Panc1 (cell line): ENCODE results near the gene BACH2. TPM values are rescaled to one million over a fixed set of nuclear protein-coding genes. Genes with fewer than 3 reads are reported as not detected.

Source experiments
- ATAC-seq: fragments of 200-7000 bp; cut with Tn5 transposase; 2 replicates; pipeline ENCODE4 v1.9.1; 2020; ENCODE audit warnings: mild to moderate bottlenecking, moderate library complexity
- BruUV-seq: library from RNA; stranded (reverse); fragments of 400-500 nt; replicated peaks from 2 replicates; lab custom pipeline; 2021; lab: Mats Ljungman, UMichigan
- CTCF ChIA-PET: fragments of 300-600 bp; sonication (Branson Sonifier 250); formaldehyde crosslinking; loops from one replicate; lab custom pipeline; 2022; ENCODE audit warnings: antibody characterized with exemption; lab: Charles Lee
- POLR2A ChIA-PET: fragments of 300-600 bp; sonication (Branson Sonifier 250); formaldehyde crosslinking; loops from one replicate; lab custom pipeline; 2022; ENCODE audit warnings: antibody characterized with exemption; lab: Charles Lee
- DNase-seq: peaks from one replicate; pipeline ENCODE4 v3.0.0-alpha.2; 2010; ENCODE audit warnings: low read depth, low spot score
- H3K27ac ChIP-seq: 2 replicates; pipeline ENCODE4 v1.5.1; 2011; ENCODE audit warnings: mild to moderate bottlenecking, low read length, inconsistent platforms
- H3K27me3 ChIP-seq: fragments of 200-500 bp; sonication (Bioruptor generic); 2 replicates; pipeline ENCODE4 v1.6.0; 2014; ENCODE audit warnings: low read length, inconsistent platforms; ENCODE audit not compliant: control insufficient read depth, insufficient read depth
- H3K36me3 ChIP-seq: fragments of 200-500 bp; sonication (Bioruptor generic); 2 replicates; pipeline ENCODE4 v1.5.1; 2014; ENCODE audit warnings: inconsistent platforms, mild to moderate bottlenecking, low read length, moderate library complexity; ENCODE audit not compliant: control insufficient read depth, insufficient read depth
- H3K4me1 ChIP-seq: 2 replicates; pipeline ENCODE4 v1.5.1; 2011; ENCODE audit warnings: inconsistent platforms, mild to moderate bottlenecking, low read length, moderate library complexity; ENCODE audit not compliant: control insufficient read depth, insufficient read depth
- H3K4me3 ChIP-seq, 2 experiments: 2 replicates each; pipeline ENCODE4 v1.5.1; 2011 to 2012; ENCODE audit warnings: low read depth in 2 of 2, low read length in 2 of 2, mild to moderate bottlenecking in 2 of 2, inconsistent platforms in 1 of 2, moderate library complexity in 1 of 2
- H3K9me3 ChIP-seq: fragments of 200-500 bp; sonication (Bioruptor generic); 2 replicates; pipeline ENCODE4 v1.5.1; 2014; ENCODE audit warnings: low read depth, mild to moderate bottlenecking, inconsistent platforms, low read length, moderate library complexity; ENCODE audit not compliant: control insufficient read depth, insufficient read depth
- CTCF ChIP-seq: fragments of 450-650 bp; IDR thresholded peaks from 2 replicates; pipeline ENCODE4 v1.5.1; 2017; ENCODE audit warnings: mild to moderate bottlenecking
- POLR2AphosphoS5 ChIP-seq: IDR thresholded peaks from 2 replicates; pipeline ENCODE4 v1.6.1; 2012; ENCODE audit warnings: mild to moderate bottlenecking, low read depth, low read length, moderate library complexity
- REST ChIP-seq, 2 experiments: IDR thresholded peaks; 2 replicates each; pipeline ENCODE4 v1.6.1; 2011 to 2012; ENCODE audit warnings: low read depth in 2 of 2, control low read depth in 1 of 2, low read length in 1 of 2, mild to moderate bottlenecking in 1 of 2, moderate library complexity in 1 of 2; ENCODE audit not compliant: insufficient read depth in 1 of 2
- SIN3A ChIP-seq: IDR thresholded peaks from 2 replicates; pipeline ENCODE4 v1.6.1; 2012; ENCODE audit warnings: low read depth, mild to moderate bottlenecking, low read length, moderate library complexity, borderline replicate concordance; ENCODE audit not compliant: insufficient read depth
- TCF7L2 ChIP-seq: IDR thresholded peaks from 2 replicates; pipeline ENCODE4 v1.6.1; 2011; ENCODE audit warnings: mild to moderate bottlenecking, low read depth, low read length, inconsistent platforms
- in situ Hi-C: cut with HindIII; loops from 2 replicates; pipeline ENCODE4 v1.10.0; 2016; ENCODE audit warnings: low sequenced_read_pairs, low pct_unique_long_range_greater_than_20kb
- intact Hi-C: fragments of 100-400 bp; cut with micrococcal nuclease; formaldehyde crosslinking; loops from one replicate; pipeline ENCODE4 v1.10.0; 2022; ENCODE audit not compliant: unreplicated experiment
- total RNA-seq: library from RNA; stranded (reverse); gene quantifications from one replicate; pipeline ENCODE4 v1.2.1, GENCODE V29; 2021; ENCODE audit not compliant: unreplicated experiment

Gene BACH2
- total RNA-seq, 1 experiment from 2014 or later = 1.6 TPM

GRCh38 chr6:89930789-89931188 lies 365.9 kb downstream of the BACH2 start:
- in situ Hi-C loops = no loop called here
- POLR2A ChIA-PET = no interaction called here
- intact Hi-C loops = no loop called here
- no peak overlapping the region for H3K27ac ChIP-seq
- BruUV-seq = no TSS peak
- no peaks in the 10 kb centered on the region for H3K4me1 ChIP-seq
- no peak overlapping the region for H3K4me3 ChIP-seq
- DNase-seq (no peak), ATAC-seq (no peak)
- TF ChIP-seq SIN3A = no peak
- TF ChIP-seq CTCF = no peak
- no peak for TF ChIP-seq REST (IDR thresholded peaks at IDR 0.05; ENCODE audit: insufficient read depth in 1 of 2, low read depth in 2 of 2, low read length in 1 of 2)
- no peak for TF ChIP-seq TCF7L2
- no peak for TF ChIP-seq POLR2AphosphoS5
- H3K36me3 ChIP-seq = no peaks in the 10 kb centered on the region
- no peaks in the 10 kb centered on the region for H3K9me3 ChIP-seq
- H3K27me3 ChIP-seq = no peaks in the 10 kb centered on the region
- CTCF ChIA-PET = no interaction called here

GRCh38 chr6:89928604-89929003 lies 368.0 kb downstream of the BACH2 start:
- no peaks in the 10 kb centered on the region for H3K9me3 ChIP-seq
- no peak for TF ChIP-seq REST (IDR thresholded peaks at IDR 0.05; ENCODE audit: insufficient read depth in 1 of 2, low read depth in 2 of 2, low read length in 1 of 2)
- no peak for TF ChIP-seq CTCF
- TF ChIP-seq POLR2AphosphoS5 = no peak
- TF ChIP-seq SIN3A = no peak
- H3K36me3 ChIP-seq = no peaks in the 10 kb centered on the region
- POLR2A ChIA-PET = no interaction called here
- H3K27me3 ChIP-seq = no peaks in the 10 kb centered on the region
- BruUV-seq = no TSS peak
- intact Hi-C loops (no loop called here), in situ Hi-C loops (no loop called here)
- H3K4me3 ChIP-seq = no peak overlapping the region
- DNase-seq (no peak), ATAC-seq (no peak)
- no peaks in the 10 kb centered on the region for H3K4me1 ChIP-seq
- CTCF ChIA-PET = no interaction called here
- no peak overlapping the region for H3K27ac ChIP-seq
